Neuron (in vitro differentiated cells): Measurements from ENCODE around the gene ABCF2.

Source experiments
- H2AFZ ChIP-seq: one replicate; pipeline ENCODE4 v1.6.1; 2013; ENCODE audit warnings: low read depth, mild to moderate bottlenecking, inconsistent platforms, low read length, moderate library complexity
- H3K27me3 ChIP-seq: one replicate; pipeline ENCODE4 v1.6.1; 2013; ENCODE audit warnings: low read length; ENCODE audit not compliant: insufficient read depth
- H3K36me3 ChIP-seq: one replicate; pipeline ENCODE4 v1.6.1; 2013; ENCODE audit warnings: low read length; ENCODE audit not compliant: insufficient read depth
- H3K4me1 ChIP-seq: one replicate; pipeline ENCODE4 v1.6.1; 2013; ENCODE audit warnings: low read length; ENCODE audit not compliant: insufficient read depth
- H3K4me3 ChIP-seq: 2 replicates; pipeline ENCODE4 v1.5.1; 2013; ENCODE audit warnings: mild to moderate bottlenecking, low read length, moderate library complexity
- H3K9me3 ChIP-seq: one replicate; pipeline ENCODE4 v1.6.1; 2013; ENCODE audit warnings: low read length

Gene ABCF2

DNA sequence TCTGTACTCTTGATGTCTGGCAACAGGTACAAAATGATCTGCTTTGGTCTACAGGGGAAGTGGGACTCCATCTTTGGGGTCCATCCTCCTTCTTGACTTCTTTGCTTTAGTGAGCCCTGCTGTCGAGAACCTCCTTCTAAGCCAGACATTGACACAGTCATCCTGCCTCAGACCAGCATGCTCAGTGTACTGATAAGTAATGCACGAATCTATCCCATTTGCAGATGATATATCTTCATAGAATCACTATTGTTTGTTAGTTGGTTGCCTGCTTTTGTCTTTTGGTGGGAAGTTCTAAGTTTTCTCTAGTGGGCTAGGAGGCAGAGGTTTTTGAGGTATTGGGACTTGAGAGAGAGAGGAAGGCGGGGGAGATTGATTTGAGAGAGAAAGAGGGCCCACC lies 25.7 kb downstream of the ABCF2 start:
- Histone ChIP-seq H3K9me3 (no peaks in the 10 kb centered on the region), H3K4me3 (no peak overlapping the region), H2AFZ (no peak overlapping the region), H3K36me3 (no peaks in the 10 kb centered on the region), H3K4me1 (no peaks in the 10 kb centered on the region), H3K27me3 (peaks cover 65% of the 10 kb centered on the region)

GRCh38 chr7:151198945-151199848 lies 27.8 kb downstream of the ABCF2 start:
- Histone ChIP-seq H3K9me3 (no peaks in the 10 kb centered on the region), H2AFZ (no peak overlapping the region), H3K27me3 (peaks cover 58% of the 10 kb centered on the region), H3K36me3 (no peaks in the 10 kb centered on the region), H3K4me3 (no peak overlapping the region), H3K4me1 (no peaks in the 10 kb centered on the region)

DNA sequence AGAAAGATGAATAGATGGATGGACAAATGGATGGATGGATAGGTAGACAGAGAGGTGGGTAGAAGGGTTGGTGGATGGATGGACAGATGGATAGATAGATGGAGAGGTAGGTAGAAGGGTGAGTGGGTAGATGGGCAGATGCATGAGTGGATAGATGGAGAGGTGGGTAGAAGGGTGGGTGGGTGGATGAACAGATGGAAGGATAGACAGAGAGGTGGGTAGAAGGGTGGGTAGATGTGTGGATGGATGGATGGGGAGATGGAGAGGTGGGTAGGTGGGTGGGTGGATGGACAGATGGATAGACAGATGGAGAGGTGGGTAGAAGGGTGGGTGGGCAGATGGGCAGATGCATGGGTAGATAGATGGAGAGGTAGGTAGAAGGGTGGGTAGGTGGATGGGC lies 29.1 kb downstream of the ABCF2 start:
- no peaks in the 10 kb centered on the region for H3K36me3 ChIP-seq
- H3K9me3 ChIP-seq, result no peaks in the 10 kb centered on the region
- H3K4me1 ChIP-seq, result no peaks in the 10 kb centered on the region
- H3K4me3 ChIP-seq, result no peak overlapping the region
- H3K27me3 ChIP-seq, result peaks cover 52% of the 10 kb centered on the region
- no peak overlapping the region for H2AFZ ChIP-seq

DNA sequence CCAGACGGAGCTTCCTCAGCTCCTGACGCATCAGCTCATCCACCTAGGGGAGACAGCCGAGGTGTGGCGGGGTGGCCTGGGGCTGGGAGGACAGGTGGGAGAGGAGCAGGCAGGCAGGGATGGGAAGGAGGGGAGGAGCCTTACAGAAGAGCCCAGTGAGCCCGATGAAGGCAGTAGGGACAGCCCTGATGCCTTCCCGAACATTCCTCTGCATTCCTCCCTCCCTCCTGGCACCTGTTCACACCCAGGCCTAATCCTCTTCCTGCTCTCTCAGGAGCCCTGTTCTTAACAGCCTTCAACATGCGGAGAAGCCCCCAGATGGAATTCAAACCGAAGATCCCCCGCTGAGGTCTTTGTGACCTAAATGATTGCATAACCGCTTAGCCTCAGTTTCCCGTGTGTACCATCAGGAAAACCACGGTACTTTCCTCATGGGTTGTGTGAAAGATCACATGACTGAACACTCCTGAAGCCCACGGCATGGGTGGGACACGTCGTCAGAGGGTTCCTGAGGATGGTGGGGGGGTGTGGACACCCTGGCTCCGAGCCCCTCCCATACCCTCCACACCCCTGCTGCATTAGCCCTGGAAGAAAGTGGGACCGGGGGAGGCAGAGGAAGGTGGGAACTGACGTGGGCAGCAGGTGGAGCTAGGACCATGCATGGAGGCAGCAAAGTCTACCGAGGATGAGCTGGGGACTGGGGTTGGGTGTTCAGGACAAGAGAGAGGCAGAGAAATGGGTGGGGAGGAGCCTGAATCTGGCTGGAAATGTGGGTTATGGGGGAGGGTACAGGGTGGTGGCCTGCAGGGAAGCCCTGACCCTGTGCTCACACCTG lies 31.2 kb downstream of the ABCF2 start:
- Histone ChIP-seq H3K4me3 (no peak overlapping the region), H2AFZ (no peak overlapping the region), H3K27me3 (peaks cover 52% of the 10 kb centered on the region), H3K36me3 (no peaks in the 10 kb centered on the region), H3K9me3 (no peaks in the 10 kb centered on the region), H3K4me1 (no peaks in the 10 kb centered on the region)

GRCh38 chr7:151194188-151194587 lies 32.8 kb downstream of the ABCF2 start:
- Histone ChIP-seq H3K4me1 (no peaks in the 10 kb centered on the region), H3K36me3 (no peaks in the 10 kb centered on the region), H3K9me3 (no peaks in the 10 kb centered on the region), H3K27me3 (peaks cover 56% of the 10 kb centered on the region), H3K4me3 (no peak overlapping the region), H2AFZ (no peak overlapping the region)

- Histone ChIP-seq H3K4me1 (no peaks in the 10 kb centered on the region), H3K4me3 (no peak overlapping the region), H3K36me3 (no peaks in the 10 kb centered on the region), H2AFZ (no peak overlapping the region), H3K27me3 (peaks cover 59% of the 10 kb centered on the region), H3K9me3 (no peaks in the 10 kb centered on the region)
Observed at GRCh38 chr7:151193203-151193978, 33.6 kb downstream of the ABCF2 start.

- H3K4me1 ChIP-seq, result no peaks in the 10 kb centered on the region
- peaks cover 53% of the 10 kb centered on the region for H3K27me3 ChIP-seq
- no peak overlapping the region for H2AFZ ChIP-seq
- no peaks in the 10 kb centered on the region for H3K9me3 ChIP-seq
- H3K4me3 ChIP-seq, result no peak overlapping the region
- no peaks in the 10 kb centered on the region for H3K36me3 ChIP-seq
Observed at GRCh38 chr7:151192002-151192539, 34.9 kb downstream of the ABCF2 start.

DNA sequence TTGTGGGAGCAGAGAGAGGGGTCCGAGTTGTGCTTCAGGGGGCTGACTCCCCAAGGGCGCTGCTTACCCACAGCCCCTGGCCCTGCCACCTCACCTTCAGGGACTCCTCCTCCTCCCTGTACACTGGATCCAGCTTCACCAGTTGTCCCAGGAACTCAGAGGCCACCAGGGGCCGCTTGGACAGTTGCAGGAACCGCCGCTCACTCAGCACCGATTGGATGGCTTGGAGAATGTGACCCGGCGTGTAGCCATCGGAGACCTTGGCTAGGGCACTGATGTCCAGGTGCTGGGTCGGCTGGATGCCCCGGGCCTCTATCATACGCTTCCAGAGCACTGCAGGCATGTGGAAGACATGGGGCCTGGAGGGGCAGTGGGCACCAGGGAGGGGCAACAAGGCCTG lies 35.5 kb downstream of the ABCF2 start:
- Histone ChIP-seq H3K9me3 (no peaks in the 10 kb centered on the region), H2AFZ (no peak overlapping the region), H3K4me3 (no peak overlapping the region), H3K4me1 (no peaks in the 10 kb centered on the region), H3K36me3 (no peaks in the 10 kb centered on the region), H3K27me3 (peaks cover 52% of the 10 kb centered on the region)

DNA sequence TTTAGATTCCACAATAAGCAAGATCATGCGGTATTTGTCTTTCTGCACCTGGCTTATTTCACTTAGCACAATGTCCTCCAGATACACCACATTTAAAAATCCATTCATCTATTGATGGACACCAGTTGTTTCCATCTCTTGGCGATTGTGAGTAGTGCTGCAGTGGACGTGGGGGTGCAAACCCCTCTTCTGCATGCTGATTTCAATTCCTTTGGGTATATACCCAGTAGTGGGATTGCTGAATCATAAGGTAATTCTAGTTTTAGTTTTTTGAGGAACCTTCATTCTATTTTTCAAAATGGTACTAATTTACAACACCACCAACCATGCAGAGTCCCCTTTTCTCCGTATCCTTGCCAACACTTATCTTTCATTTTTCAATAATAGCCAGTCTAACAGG lies 38.0 kb downstream of the ABCF2 start:
- H3K4me3 ChIP-seq, result no peak overlapping the region
- H3K9me3 ChIP-seq, result no peaks in the 10 kb centered on the region
- H3K27me3 ChIP-seq, result peaks cover 39% of the 10 kb centered on the region
- H2AFZ ChIP-seq, result no peak overlapping the region
- no peaks in the 10 kb centered on the region for H3K36me3 ChIP-seq
- H3K4me1 ChIP-seq, result no peaks in the 10 kb centered on the region

GRCh38 chr7:151188252-151188542 lies 38.8 kb downstream of the ABCF2 start:
- H3K4me3 ChIP-seq, result no peak overlapping the region
- H2AFZ ChIP-seq, result no peak overlapping the region
- no peaks in the 10 kb centered on the region for H3K9me3 ChIP-seq
- H3K4me1 ChIP-seq, result no peaks in the 10 kb centered on the region
- H3K36me3 ChIP-seq, result no peaks in the 10 kb centered on the region
- peaks cover 39% of the 10 kb centered on the region for H3K27me3 ChIP-seq

DNA sequence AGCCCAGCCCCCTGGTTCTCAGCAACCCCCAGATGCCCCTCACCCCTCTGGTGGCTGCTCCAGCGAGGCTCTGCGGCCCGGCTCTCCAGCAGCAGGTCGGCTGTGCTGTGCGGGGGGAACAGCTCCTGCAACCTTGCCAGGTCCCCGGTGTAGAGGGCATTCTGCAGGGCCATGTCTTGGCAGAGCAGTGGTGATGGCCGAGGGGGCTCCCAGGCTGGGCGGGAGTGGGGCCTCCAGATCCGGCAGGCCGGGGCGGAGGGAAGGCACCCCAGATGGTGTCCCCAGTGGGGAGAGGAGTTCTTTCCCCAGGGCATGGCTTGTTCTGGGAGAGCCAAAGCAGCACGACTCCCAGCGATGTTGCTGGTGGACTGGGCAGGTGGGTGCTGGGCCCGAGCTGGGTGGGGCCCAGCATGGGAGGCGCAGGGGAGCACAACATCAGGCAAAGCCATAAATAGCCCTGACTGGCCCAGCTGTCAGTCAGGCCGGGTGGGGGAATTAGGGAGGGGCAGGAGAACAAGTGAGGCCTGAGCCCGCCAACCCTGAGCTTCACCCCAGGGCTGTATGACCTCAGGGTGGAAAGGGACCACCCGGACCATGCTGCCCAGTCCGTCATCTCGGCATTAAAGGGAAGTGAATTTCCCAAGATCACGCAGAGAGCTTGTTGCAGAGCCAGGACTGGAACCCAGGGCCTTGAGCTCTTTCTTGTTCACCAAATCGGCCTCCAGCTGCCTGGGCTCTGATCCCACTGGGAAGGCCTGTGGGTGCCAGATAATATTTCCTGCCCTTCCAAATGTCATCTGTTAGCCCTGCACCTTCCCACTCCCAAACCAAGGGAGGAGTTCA lies 39.4 kb downstream of the ABCF2 start:
- no peak overlapping the region for H2AFZ ChIP-seq
- no peak overlapping the region for H3K4me3 ChIP-seq
- no peaks in the 10 kb centered on the region for H3K4me1 ChIP-seq
- H3K36me3 ChIP-seq, result no peaks in the 10 kb centered on the region
- H3K9me3 ChIP-seq, result no peaks in the 10 kb centered on the region
- peaks cover 39% of the 10 kb centered on the region for H3K27me3 ChIP-seq
